ENCODE data around the gene PDLIM4.

PDLIM4 gene

GRCh38 chr5:132238169-132238744, 19.2 kb upstream of the PDLIM4 start:
- WGBS: 33% methylated on average over 1 of the region's 1 CpG
- H3K9ac ChIP-seq (ENCODE audit: low read depth, low read length): no peak overlapping the region
- no peak overlapping the region for H3K27ac ChIP-seq (ENCODE audit: low read depth, low read length)

DNA sequence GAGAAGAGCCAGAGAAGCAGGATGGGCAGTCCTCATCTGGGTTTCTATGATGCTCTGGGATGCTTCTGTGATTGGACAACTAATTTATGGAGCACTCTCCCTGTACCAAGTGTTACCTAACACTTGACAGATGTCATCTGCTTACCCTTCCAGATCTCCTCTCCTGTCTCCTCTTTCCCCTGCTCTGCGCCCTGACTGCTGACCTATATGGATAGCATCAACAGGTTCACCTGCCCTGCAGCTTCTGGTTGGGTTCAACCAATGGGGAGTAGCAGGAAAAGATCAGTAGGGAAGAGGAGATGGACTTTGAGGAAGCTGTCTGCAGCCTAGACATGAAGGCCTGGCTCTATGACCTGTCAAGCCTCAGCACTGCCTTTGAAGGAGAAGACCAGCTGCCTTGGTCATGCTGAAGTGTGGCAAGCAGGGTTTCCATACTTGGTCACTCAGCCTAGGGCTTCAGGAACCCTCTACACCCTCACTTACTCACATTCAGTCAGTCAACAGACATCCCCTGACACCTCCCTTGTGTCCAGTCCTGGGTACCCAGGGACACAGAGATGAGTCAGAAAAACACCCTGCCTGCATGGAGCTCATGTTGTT, 18.5 kb upstream of the PDLIM4 start:
- Histone ChIP-seq H3K27me3 (ENCODE audit: insufficient read depth, low read length) (no peaks in the 10 kb centered on the region), H3K36me3 (ENCODE audit: insufficient read depth, low read length) (no peaks in the 10 kb centered on the region), H3K9me3 (ENCODE audit: insufficient read depth, low read depth, low read length) (no peaks in the 10 kb centered on the region), H3K27ac (ENCODE audit: low read depth, low read length) (no peak overlapping the region), H3K9ac (ENCODE audit: low read depth, low read length) (no peak overlapping the region), H3K4me1 (ENCODE audit: insufficient read depth, low read length) (no peaks in the 10 kb centered on the region), H3K4me3 (ENCODE audit: low read length) (no peak overlapping the region)
- WGBS: 93% methylated on average over 1 of the region's 1 CpG

More at GRCh38 chr5:132238169-132238744, 19.2 kb upstream of the PDLIM4 start:
- Histone ChIP-seq H3K4me3 (ENCODE audit: low read length) (no peak overlapping the region), H3K27me3 (ENCODE audit: insufficient read depth, low read length) (no peaks in the 10 kb centered on the region), H3K9me3 (ENCODE audit: insufficient read depth, low read depth, low read length) (no peaks in the 10 kb centered on the region), H3K36me3 (ENCODE audit: insufficient read depth, low read length) (no peaks in the 10 kb centered on the region), H3K4me1 (ENCODE audit: insufficient read depth, low read length) (no peaks in the 10 kb centered on the region)

- no peaks in the 10 kb centered on the region for H3K4me1 ChIP-seq (ENCODE audit: insufficient read depth, low read length)
- no peaks in the 10 kb centered on the region for H3K27me3 ChIP-seq (ENCODE audit: insufficient read depth, low read length)
- no peak overlapping the region for H3K27ac ChIP-seq (ENCODE audit: low read depth, low read length)
- H3K9me3 ChIP-seq (ENCODE audit: insufficient read depth, low read depth, low read length): 0 out of 2 replicates have a peak, but pooled peaks cover 6% of the 10 kb centered on the region
- no peak overlapping the region for H3K4me3 ChIP-seq (ENCODE audit: low read length)
- H3K36me3 ChIP-seq (ENCODE audit: insufficient read depth, low read length): no peaks in the 10 kb centered on the region
- H3K9ac ChIP-seq (ENCODE audit: low read depth, low read length): no peak overlapping the region
These were observed 17.7 kb upstream of the PDLIM4 start for GRCh38 chr5:132239776-132240175.

- no peaks in the 10 kb centered on the region for H3K4me1 ChIP-seq (ENCODE audit: insufficient read depth, low read length)
- no peaks in the 10 kb centered on the region for H3K27me3 ChIP-seq (ENCODE audit: insufficient read depth, low read length)
- no peaks in the 10 kb centered on the region for H3K36me3 ChIP-seq (ENCODE audit: insufficient read depth, low read length)
- H3K9ac ChIP-seq (ENCODE audit: low read depth, low read length): no peak overlapping the region
- 0 out of 2 replicates have a peak, but pooled peaks cover 6% of the 10 kb centered on the region for H3K9me3 ChIP-seq (ENCODE audit: insufficient read depth, low read depth, low read length)
- no peak overlapping the region for H3K4me3 ChIP-seq (ENCODE audit: low read length)
- WGBS: 85% methylated on average over 3 of the region's 3 CpGs
- no peak overlapping the region for H3K27ac ChIP-seq (ENCODE audit: low read depth, low read length)
These were observed 14.0 kb upstream of the PDLIM4 start for GRCh38 chr5:132243366-132243977.

GRCh38 chr5:132245593-132245992, 11.9 kb upstream of the PDLIM4 start:
- Histone ChIP-seq H3K9me3 (ENCODE audit: insufficient read depth, low read depth, low read length) (0 out of 2 replicates have a peak, but pooled peaks cover 6% of the 10 kb centered on the region), H3K27ac (ENCODE audit: low read depth, low read length) (no peak overlapping the region), H3K36me3 (ENCODE audit: insufficient read depth, low read length) (no peaks in the 10 kb centered on the region), H3K27me3 (ENCODE audit: insufficient read depth, low read length) (no peaks in the 10 kb centered on the region), H3K4me1 (ENCODE audit: insufficient read depth, low read length) (no peaks in the 10 kb centered on the region), H3K9ac (ENCODE audit: low read depth, low read length) (no peak overlapping the region), H3K4me3 (ENCODE audit: low read length) (no peak overlapping the region)
- 83% methylated on average over 1 of the region's 1 CpG for WGBS

DNA sequence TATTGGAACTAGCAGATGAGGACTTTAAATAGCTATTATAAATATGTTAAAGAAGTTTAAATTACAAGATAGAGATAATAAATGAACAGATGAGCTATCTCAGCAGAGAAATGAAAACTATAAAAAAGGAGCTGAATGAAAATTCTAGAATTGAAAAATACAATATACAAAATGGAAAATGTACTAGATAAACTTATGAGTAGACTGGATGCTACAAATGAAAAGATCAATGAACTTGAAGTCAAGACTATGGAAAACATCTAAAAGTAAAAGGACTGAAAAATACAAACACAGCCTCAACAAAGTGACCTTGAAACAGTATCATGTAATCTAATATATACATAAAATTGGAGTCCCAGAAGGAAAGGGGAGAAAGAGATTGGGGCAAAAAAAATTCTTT, 10.7 kb upstream of the PDLIM4 start:
- 0 out of 2 replicates have a peak, but pooled peaks cover 6% of the 10 kb centered on the region for H3K9me3 ChIP-seq (ENCODE audit: insufficient read depth, low read depth, low read length)
- H3K36me3 ChIP-seq (ENCODE audit: insufficient read depth, low read length): no peaks in the 10 kb centered on the region
- no peak overlapping the region for H3K9ac ChIP-seq (ENCODE audit: low read depth, low read length)
- H3K27me3 ChIP-seq (ENCODE audit: insufficient read depth, low read length): no peaks in the 10 kb centered on the region
- no peaks in the 10 kb centered on the region for H3K4me1 ChIP-seq (ENCODE audit: insufficient read depth, low read length)
- H3K27ac ChIP-seq (ENCODE audit: low read depth, low read length): no peak overlapping the region
- H3K4me3 ChIP-seq (ENCODE audit: low read length): no peak overlapping the region

- 90% methylated on average over 2 of the region's 2 CpGs for WGBS
- no peak overlapping the region for H3K4me3 ChIP-seq (ENCODE audit: low read length)
- no peaks in the 10 kb centered on the region for H3K4me1 ChIP-seq (ENCODE audit: insufficient read depth, low read length)
- H3K27ac ChIP-seq (ENCODE audit: low read depth, low read length): no peak overlapping the region
- H3K36me3 ChIP-seq (ENCODE audit: insufficient read depth, low read length): no peaks in the 10 kb centered on the region
- no peaks in the 10 kb centered on the region for H3K27me3 ChIP-seq (ENCODE audit: insufficient read depth, low read length)
- H3K9ac ChIP-seq (ENCODE audit: low read depth, low read length): no peak overlapping the region
- no peaks in the 10 kb centered on the region for H3K9me3 ChIP-seq (ENCODE audit: insufficient read depth, low read depth, low read length)
These were observed 6.9 kb upstream of the PDLIM4 start for GRCh38 chr5:132250547-132250946.

DNA sequence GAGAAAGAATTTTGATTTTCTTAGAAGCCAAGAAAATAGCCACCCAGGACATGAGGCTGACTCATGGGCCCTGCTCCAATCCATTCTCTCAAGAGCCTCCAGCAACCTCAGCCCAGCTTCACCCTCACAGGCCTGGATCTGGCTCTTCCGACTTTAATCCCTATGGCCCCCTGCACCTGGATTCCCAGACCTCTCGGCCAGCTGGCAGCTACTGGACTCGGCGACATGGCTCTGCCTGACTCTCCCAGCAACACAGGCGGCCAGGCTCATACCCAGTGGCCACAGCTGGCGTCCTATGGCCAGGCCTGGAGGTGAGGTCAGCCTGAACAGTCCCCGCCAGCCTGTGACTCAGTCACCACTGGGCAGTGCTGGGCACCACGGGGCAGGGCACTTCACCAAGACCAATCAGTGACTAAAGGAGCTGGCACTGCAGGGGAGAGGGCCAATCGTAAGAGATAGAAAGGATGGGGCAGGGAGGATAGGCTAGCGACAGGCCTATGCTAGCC, 6.2 kb upstream of the PDLIM4 start:
- no peak overlapping the region for H3K9ac ChIP-seq (ENCODE audit: low read depth, low read length)
- H3K27ac ChIP-seq (ENCODE audit: low read depth, low read length): no peak overlapping the region
- 88% methylated on average over 10 of the region's 10 CpGs for WGBS
- H3K4me1 ChIP-seq (ENCODE audit: insufficient read depth, low read length): no peaks in the 10 kb centered on the region
- H3K27me3 ChIP-seq (ENCODE audit: insufficient read depth, low read length): peaks cover 1% of the 10 kb centered on the region; the same call in 1 of the 2 replicates
- H3K9me3 ChIP-seq (ENCODE audit: insufficient read depth, low read depth, low read length): no peaks in the 10 kb centered on the region
- no peaks in the 10 kb centered on the region for H3K36me3 ChIP-seq (ENCODE audit: insufficient read depth, low read length)
- no peak overlapping the region for H3K4me3 ChIP-seq (ENCODE audit: low read length)

DNA sequence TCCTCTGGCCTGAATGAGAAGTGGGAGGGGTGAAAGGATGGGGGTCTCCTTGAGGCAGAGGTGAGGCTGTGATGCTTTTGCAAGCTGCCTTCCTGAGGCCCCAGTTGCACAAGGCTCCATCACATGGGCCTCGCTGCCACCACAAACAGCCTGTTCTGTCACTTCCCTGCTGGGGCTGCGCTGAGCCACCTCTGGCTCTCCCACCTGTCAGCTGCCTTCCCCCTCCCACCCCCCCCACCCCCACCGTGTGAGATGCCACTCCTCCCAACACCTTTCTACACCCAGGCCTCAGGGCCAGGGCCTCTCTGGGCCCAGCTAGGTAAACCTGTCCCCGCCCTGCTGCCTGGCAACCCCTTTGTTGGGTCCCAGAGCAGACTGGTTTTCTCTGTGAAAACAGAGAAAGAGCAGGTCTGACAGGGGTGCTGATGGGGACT, 4.5 kb upstream of the PDLIM4 start:
- H3K27me3 ChIP-seq (ENCODE audit: insufficient read depth, low read length): peaks cover 11% of the 10 kb centered on the region
- H3K9ac ChIP-seq (ENCODE audit: low read depth, low read length): no peak overlapping the region
- peaks cover 3% of the 10 kb centered on the region; the same call in 1 of the 2 replicates for H3K4me1 ChIP-seq (ENCODE audit: insufficient read depth, low read length)
- no peak overlapping the region for H3K4me3 ChIP-seq (ENCODE audit: low read length)
- H3K27ac ChIP-seq (ENCODE audit: low read depth, low read length): no peak overlapping the region
- no peaks in the 10 kb centered on the region for H3K36me3 ChIP-seq (ENCODE audit: insufficient read depth, low read length)
- WGBS: 74% methylated on average over 4 of the region's 4 CpGs
- no peaks in the 10 kb centered on the region for H3K9me3 ChIP-seq (ENCODE audit: insufficient read depth, low read depth, low read length)

- Histone ChIP-seq H3K4me3 (ENCODE audit: low read length) (no peak overlapping the region), H3K27me3 (ENCODE audit: insufficient read depth, low read length) (peaks cover 18% of the 10 kb centered on the region), H3K36me3 (ENCODE audit: insufficient read depth, low read length) (no peaks in the 10 kb centered on the region), H3K9me3 (ENCODE audit: insufficient read depth, low read depth, low read length) (no peaks in the 10 kb centered on the region), H3K27ac (ENCODE audit: low read depth, low read length) (no peak overlapping the region), H3K9ac (ENCODE audit: low read depth, low read length) (no peak overlapping the region), H3K4me1 (ENCODE audit: insufficient read depth, low read length) (peaks cover 7% of the 10 kb centered on the region)
- WGBS: 92% methylated on average over 8 of the region's 8 CpGs
These were observed 3.8 kb upstream of the PDLIM4 start for GRCh38 chr5:132253452-132254320.

All from HUES64 (cell line).